Kidney epithelial cell (primary cell): ENCODE data around the gene MGAT1. TPM values are rescaled to one million over a fixed set of nuclear protein-coding genes. Genes with fewer than 3 reads are reported as not detected.

Experiments
- DNase-seq: peaks from one replicate; pipeline ENCODE4 v3.0.0-alpha.2; 2010; ENCODE audit warnings: low read depth
- H3K27me3 ChIP-seq: 2 replicates; pipeline ENCODE4 v1.6.0; 2011; ENCODE audit warnings: low read length; ENCODE audit not compliant: control insufficient read depth, insufficient read depth
- H3K36me3 ChIP-seq: 2 replicates; pipeline ENCODE4 v1.5.1; 2011; ENCODE audit warnings: low read length; ENCODE audit not compliant: control insufficient read depth, insufficient read depth
- H3K4me3 ChIP-seq: 2 replicates; pipeline ENCODE4 v1.5.1; 2011; ENCODE audit warnings: low read depth, mild to moderate bottlenecking, control low read depth, low read length
- total RNA-seq: library from RNA; depleted of rRNA; stranded (reverse); fragments of >200 nt; gene quantifications from 2 replicates; pipeline ENCODE4 v1.2.3, GENCODE V29; 2015
- TF ChIP-seq, protein P1 (sequence below): IDR thresholded peaks from 2 replicates; pipeline ENCODE4 v1.5.1; 2011; ENCODE audit warnings: mild to moderate bottlenecking, moderate library complexity, low read length, control low read depth, inconsistent platforms; ENCODE audit not compliant: insufficient read depth, poor library complexity, severe bottlenecking

Gene MGAT1
- total RNA-seq = 88.5 and 95.4 TPM in 2 replicates

DNA sequence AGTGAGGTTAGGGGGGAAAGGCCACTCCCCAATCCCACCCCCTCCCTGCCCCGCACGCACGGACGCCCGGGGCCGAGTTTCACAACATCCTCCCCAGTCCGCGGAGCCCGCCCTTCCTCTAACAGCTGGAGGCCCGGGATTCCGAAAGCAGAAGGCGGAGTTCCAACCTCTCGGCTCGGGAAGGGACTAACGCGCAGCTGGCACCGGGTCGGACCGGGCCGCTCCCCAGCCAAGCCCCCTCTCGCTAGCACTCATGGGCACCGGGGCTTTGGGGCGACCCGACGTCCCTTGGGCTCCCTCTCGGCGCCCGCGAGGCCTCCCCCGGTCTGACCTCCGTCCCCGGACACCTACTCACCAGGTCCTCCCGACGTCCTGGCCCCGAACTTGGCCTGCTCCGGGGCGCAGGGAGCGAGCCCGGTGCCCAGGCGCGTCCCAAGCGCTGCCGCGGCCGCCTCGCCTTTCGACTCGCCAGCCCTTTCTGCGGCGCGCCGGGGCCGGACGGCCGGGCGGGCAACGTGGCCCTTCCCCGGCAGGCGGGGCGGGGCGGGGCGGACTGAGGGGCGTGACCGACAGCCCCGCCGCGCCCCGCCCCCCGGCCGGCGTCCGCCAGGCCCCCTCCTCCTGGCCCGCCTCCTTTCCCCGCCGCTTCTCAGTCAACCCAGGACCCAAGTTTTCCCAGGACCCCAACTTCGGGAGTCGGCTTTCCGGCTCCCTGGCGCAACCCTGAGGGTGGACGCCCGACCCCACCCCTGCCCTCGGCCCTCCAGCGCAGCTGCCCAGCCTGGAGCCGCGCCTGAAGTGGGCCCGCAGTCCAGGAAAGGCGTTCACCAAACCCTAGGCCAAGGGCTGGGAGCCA is at the start of gene MGAT1:
Gene MGAT1 (minus strand): TSS at position 482 of the 856 bp plus-strand sequence. CDS start 9,835 bp downstream, outside the sequence.
- TF ChIP-seq, protein P1, sequence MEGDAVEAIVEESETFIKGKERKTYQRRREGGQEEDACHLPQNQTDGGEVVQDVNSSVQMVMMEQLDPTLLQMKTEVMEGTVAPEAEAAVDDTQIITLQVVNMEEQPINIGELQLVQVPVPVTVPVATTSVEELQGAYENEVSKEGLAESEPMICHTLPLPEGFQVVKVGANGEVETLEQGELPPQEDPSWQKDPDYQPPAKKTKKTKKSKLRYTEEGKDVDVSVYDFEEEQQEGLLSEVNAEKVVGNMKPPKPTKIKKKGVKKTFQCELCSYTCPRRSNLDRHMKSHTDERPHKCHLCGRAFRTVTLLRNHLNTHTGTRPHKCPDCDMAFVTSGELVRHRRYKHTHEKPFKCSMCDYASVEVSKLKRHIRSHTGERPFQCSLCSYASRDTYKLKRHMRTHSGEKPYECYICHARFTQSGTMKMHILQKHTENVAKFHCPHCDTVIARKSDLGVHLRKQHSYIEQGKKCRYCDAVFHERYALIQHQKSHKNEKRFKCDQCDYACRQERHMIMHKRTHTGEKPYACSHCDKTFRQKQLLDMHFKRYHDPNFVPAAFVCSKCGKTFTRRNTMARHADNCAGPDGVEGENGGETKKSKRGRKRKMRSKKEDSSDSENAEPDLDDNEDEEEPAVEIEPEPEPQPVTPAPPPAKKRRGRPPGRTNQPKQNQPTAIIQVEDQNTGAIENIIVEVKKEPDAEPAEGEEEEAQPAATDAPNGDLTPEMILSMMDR = no peak
- Histone ChIP-seq H3K27me3 (no peaks in the 10 kb centered on the region), H3K4me3 (peak within 1 kb of the TSS; percentile 68), H3K36me3 (peaks cover 1% of the 10 kb centered on the region)
- no peak for DNase-seq

DNA sequence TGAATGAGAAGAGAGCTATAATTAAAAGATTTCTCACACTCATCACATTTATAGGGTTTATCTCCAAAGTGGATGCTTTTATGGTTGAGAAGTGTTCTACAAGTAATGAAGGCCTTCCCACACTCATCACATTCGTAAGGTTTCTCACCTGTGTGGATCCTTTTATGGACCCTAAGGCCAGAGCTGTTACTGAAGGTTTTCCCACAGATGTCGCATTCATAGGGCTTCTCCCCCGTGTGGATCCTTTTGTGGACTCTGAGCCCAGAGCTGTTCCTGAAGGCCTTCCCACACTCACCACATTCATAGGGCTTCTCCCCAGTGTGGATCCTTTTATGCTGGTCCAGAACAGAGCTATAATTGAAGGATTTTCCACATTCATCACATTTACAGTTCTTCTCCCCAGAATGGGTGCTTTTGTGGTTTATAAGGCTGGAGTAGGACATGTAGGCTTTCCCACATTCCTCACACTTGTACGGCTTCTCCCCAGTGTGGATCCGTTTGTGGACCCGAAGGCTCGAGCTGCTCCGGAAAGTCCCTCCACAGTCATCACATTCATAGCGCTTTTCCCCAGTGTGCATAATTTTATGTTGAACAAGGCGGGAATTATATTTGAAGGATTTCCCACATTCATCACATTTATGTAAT is 48.0 kb upstream of the MGAT1 start:
- Histone ChIP-seq H3K4me3 (no peak overlapping the region), H3K27me3 (no peaks in the 10 kb centered on the region), H3K36me3 (peaks cover 6% of the 10 kb centered on the region)
- TF ChIP-seq, protein P1 = no peak
- no peak for DNase-seq

DNA sequence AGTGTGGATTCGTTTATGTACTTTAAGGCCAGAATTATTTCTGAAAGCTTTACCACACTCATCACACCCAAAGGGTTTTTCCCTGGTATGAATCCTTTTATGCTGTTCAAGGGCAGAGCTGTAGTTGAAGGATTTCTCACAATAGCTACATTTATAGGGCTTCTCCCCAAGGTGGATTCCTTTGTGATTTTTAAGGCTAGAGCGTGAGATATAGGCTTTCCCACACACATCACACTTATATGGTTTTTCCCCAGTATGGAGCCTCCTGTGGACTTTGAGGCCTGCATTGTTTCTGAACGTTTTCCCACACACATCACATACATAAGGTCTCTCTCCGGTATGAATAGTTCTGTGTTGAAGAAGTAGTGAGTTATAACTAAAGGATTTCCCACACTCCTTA is 47.2 kb upstream of the MGAT1 start:
- H3K27me3 ChIP-seq = no peaks in the 10 kb centered on the region
- TF ChIP-seq, protein P1 = no peak
- no peak overlapping the region for H3K4me3 ChIP-seq

DNA sequence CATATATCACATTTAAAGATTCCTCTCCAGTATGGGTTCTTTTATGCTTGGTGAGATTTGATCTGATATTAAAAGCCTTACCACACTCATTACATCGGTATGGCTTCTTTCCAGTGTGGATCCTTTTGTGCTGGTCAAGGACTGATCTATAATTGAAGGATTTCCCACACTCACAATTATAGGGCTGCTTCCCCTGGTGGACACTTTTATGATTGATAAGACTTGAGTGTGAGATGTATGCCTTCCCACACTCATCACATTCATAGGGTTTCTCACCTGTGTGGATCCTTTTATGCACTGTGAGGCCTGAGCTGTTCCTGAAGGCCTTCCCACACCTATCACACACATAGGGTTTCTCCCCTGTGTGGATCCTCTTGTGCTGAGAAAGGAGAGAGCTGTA is 46.3 kb upstream of the MGAT1 start:
- TF ChIP-seq, protein P1 = no peak
- H3K36me3 ChIP-seq = peaks cover 6% of the 10 kb centered on the region

More for the DNA sequence above, 47.2 kb upstream of the MGAT1 start:
- DNase-seq = no peak
- peaks cover 6% of the 10 kb centered on the region for H3K36me3 ChIP-seq

DNA sequence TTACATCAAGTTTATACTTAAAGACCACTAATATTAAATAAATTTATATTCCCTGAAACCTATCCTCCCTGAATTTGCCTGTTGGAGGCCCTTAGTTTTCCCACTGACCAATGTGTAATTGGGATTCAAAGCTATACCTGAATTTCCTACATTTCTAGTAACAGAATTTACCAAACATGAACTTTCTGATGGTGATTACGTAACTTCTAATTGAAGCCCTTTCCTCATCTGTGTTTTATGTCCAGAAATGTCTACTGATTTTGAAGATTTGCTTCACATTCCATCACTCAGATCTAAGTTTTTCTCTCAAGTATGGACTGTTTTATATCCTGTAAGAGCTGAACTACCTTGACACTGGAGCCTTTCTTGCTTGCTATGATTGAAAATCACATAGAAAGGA is 45.7 kb upstream of the MGAT1 start:
- Histone ChIP-seq H3K27me3 (no peaks in the 10 kb centered on the region), H3K4me3 (no peak overlapping the region), H3K36me3 (peaks cover 6% of the 10 kb centered on the region)
- TF ChIP-seq, protein P1 = no peak
- no peak for DNase-seq

More for the DNA sequence above, 46.3 kb upstream of the MGAT1 start:
- H3K4me3 ChIP-seq = no peak overlapping the region
- no peak for DNase-seq
- H3K27me3 ChIP-seq = no peaks in the 10 kb centered on the region
